GM23338 (cell line): ENCODE measurements around the gene NUDT9. TPM values are rescaled to one million over a fixed set of nuclear protein-coding genes. Genes with fewer than 3 reads are reported as not detected.

Experiments used
- ATAC-seq: fragments of 200-7000 bp; cut with Tn5 transposase; 3 replicates; pipeline ENCODE4 v1.9.1; 2020
- DNase-seq: peaks from one replicate; pipeline ENCODE4 v3.0.0-alpha.2; 2015; ENCODE audit warnings: low spot score
- H2AFZ ChIP-seq: fragments of 200-600 bp; sonication (generic); 2 replicates; pipeline ENCODE4 v1.8.0; 2016; ENCODE audit warnings: antibody characterized with exemption, mild to moderate bottlenecking, moderate library complexity
- H3F3A ChIP-seq: fragments of 200-600 bp; sonication (generic); replicated peaks from 2 replicates; pipeline ENCODE4 v1.8.0; 2017; ENCODE audit warnings: antibody characterized with exemption, mixed run types, low read depth
- H3K27ac ChIP-seq: fragments of 200-600 bp; sonication (generic); 2 replicates; pipeline ENCODE4 v1.6.1; 2016; ENCODE audit warnings: low read depth
- H3K27me3 ChIP-seq: fragments of 200-600 bp; sonication (generic); 2 replicates; pipeline ENCODE4 v1.8.0; 2016; ENCODE audit warnings: mild to moderate bottlenecking, mixed run types, moderate library complexity; ENCODE audit not compliant: insufficient read depth
- H3K36me3 ChIP-seq: fragments of 200-600 bp; sonication (generic); 2 replicates; pipeline ENCODE4 v1.8.0; 2016; ENCODE audit warnings: mild to moderate bottlenecking; ENCODE audit not compliant: insufficient read depth
- H3K4me1 ChIP-seq: fragments of 200-600 bp; sonication (generic); 2 replicates; pipeline ENCODE4 v1.8.0; 2016; ENCODE audit warnings: mild to moderate bottlenecking, moderate library complexity; ENCODE audit not compliant: insufficient read depth
- H3K4me2 ChIP-seq: fragments of 200-600 bp; sonication (generic); 2 replicates; pipeline ENCODE4 v1.7.1; 2017; ENCODE audit warnings: mixed run types
- H3K4me3 ChIP-seq: fragments of 200-600 bp; sonication (generic); 2 replicates; pipeline ENCODE4 v1.6.1; 2016; ENCODE audit warnings: mixed run types
- H3K79me2 ChIP-seq: fragments of 200-600 bp; sonication (generic); replicated peaks from 2 replicates; pipeline ENCODE4 v1.8.0; 2017; ENCODE audit warnings: mild to moderate bottlenecking; ENCODE audit not compliant: insufficient read depth
- H3K9me2 ChIP-seq: fragments of 200-600 bp; sonication (generic); 2 replicates; pipeline ENCODE4 v1.8.0; 2017; ENCODE audit not compliant: insufficient read depth
- H4K20me1 ChIP-seq: fragments of 200-600 bp; sonication (generic); replicated peaks from 2 replicates; pipeline ENCODE4 v1.8.0; 2017; ENCODE audit warnings: mild to moderate bottlenecking; ENCODE audit not compliant: insufficient read depth
- H3K27ac Mint-ChIP-seq: 2 replicates; pipeline ENCODE4 v1.8.0; 2020; ENCODE audit warnings: inconsistent platforms, mild to moderate bottlenecking, moderate library complexity, mixed read lengths
- H3K27me3 Mint-ChIP-seq: 3 replicates; pipeline ENCODE4 v1.8.0; 2022; ENCODE audit warnings: low read depth, mild to moderate bottlenecking, moderate library complexity, mixed read lengths, inconsistent platforms; ENCODE audit not compliant: insufficient read depth, poor library complexity
- H3K36me3 Mint-ChIP-seq: 3 replicates; pipeline ENCODE4 v1.8.0; 2021; ENCODE audit warnings: low read depth, mild to moderate bottlenecking, inconsistent platforms, moderate library complexity, mixed read lengths
- H3K4me1 Mint-ChIP-seq: 3 replicates; pipeline ENCODE4 v1.8.0; 2020; ENCODE audit warnings: mild to moderate bottlenecking, inconsistent platforms, mixed read lengths
- H3K4me3 Mint-ChIP-seq: 3 replicates; pipeline ENCODE4 v1.8.0; 2021; ENCODE audit warnings: moderate library complexity, mild to moderate bottlenecking, inconsistent platforms, mixed read lengths
- H3K9me3 Mint-ChIP-seq: 3 replicates; pipeline ENCODE4 v1.8.0; 2020; ENCODE audit warnings: moderate library complexity, mild to moderate bottlenecking, inconsistent platforms, mixed read lengths
- CREB1 ChIP-seq: fragments of 250-450 bp; sonication (Bioruptor Pico); IDR thresholded peaks from 2 replicates; pipeline ENCODE4 v1.5.0; 2020; ENCODE audit warnings: low read depth, mild to moderate bottlenecking, moderate library complexity
- ETS1 ChIP-seq: IDR thresholded peaks from 2 replicates; pipeline ENCODE4 v1.6.1; 2016; ENCODE audit warnings: antibody characterized with exemption
- EZH2 ChIP-seq: fragments of 200-600 bp; sonication (generic); IDR thresholded peaks from one replicate; pipeline ENCODE4 v1.8.0; 2017; ENCODE audit warnings: antibody characterized with exemption, mild to moderate bottlenecking, low read depth; ENCODE audit not compliant: unreplicated experiment
- EZH2phosphoT487 ChIP-seq: fragments of 200-600 bp; sonication (generic); IDR thresholded peaks from one replicate; pipeline ENCODE4 v1.8.1; 2018; ENCODE audit warnings: antibody characterized with exemption; ENCODE audit not compliant: unreplicated experiment
- JUNB ChIP-seq: IDR thresholded peaks from one replicate; pipeline ENCODE4 v1.6.1; 2016; ENCODE audit warnings: antibody characterized with exemption; ENCODE audit not compliant: unreplicated experiment
- NANOG ChIP-seq: IDR thresholded peaks from 2 replicates; pipeline ENCODE4 v1.6.1; 2016; ENCODE audit warnings: antibody characterized with exemption, borderline replicate concordance
- POLR2AphosphoS5 ChIP-seq: IDR thresholded peaks from 2 replicates; pipeline ENCODE4 v1.6.1; 2016; ENCODE audit warnings: antibody characterized with exemption, low read depth
- STAT1 ChIP-seq: IDR thresholded peaks from one replicate; pipeline ENCODE4 v1.6.1; 2016; ENCODE audit warnings: antibody characterized with exemption; ENCODE audit not compliant: unreplicated experiment
- ZNF114 ChIP-seq: fragments of 250-450 bp; sonication (Bioruptor Pico); IDR thresholded peaks from 2 replicates; pipeline ENCODE4 v1.5.0; 2020; ENCODE audit warnings: mild to moderate bottlenecking, moderate library complexity
- ZNF331 ChIP-seq: fragments of 250-450 bp; sonication (Bioruptor Pico); IDR thresholded peaks from 2 replicates; pipeline ENCODE4 v1.5.0; 2020; ENCODE audit warnings: low read depth, mild to moderate bottlenecking, moderate library complexity
- ZNF462 ChIP-seq: fragments of 250-450 bp; sonication (Bioruptor Pico); IDR thresholded peaks from 2 replicates; pipeline ENCODE4 v1.5.0; 2020; ENCODE audit warnings: mild to moderate bottlenecking, moderate library complexity
- polyA plus RNA-seq: library from polyadenylated mRNA; unstranded; fragments of >200 nt; fragmentation: Nextera tagmentation; extraction: Ambion mirVana; gene quantifications from 2 replicates; pipeline ENCODE4 v1.2.1, GENCODE V29; 2016
- total RNA-seq: library from RNA; depleted of rRNA; stranded (reverse); fragments of >200 nt; shearing (Covaris generic); gene quantifications from 2 replicates; pipeline ENCODE4 v1.2.3, GENCODE V29; 2014

Gene NUDT9
- total and polyA plus RNA-seq, 2 experiments from 2014 or later = 22.9 to 43.4 TPM

GRCh38 chr4:87428979-87429378 lies 6.6 kb downstream of the NUDT9 start:
- H3K79me2 ChIP-seq = peaks cover 99% of the 10 kb centered on the region
- no peaks in the 10 kb centered on the region for H3K36me3 ChIP-seq
- DNase-seq = no peak
- H3K27ac ChIP-seq = no peak overlapping the region
- no peaks in the 10 kb centered on the region for H3K9me2 ChIP-seq
- H3K27ac Mint-ChIP-seq = no peak overlapping the region
- no peaks in the 10 kb centered on the region for H3K27me3 Mint-ChIP-seq
- no peak overlapping the region for H3K4me3 ChIP-seq
- H3F3A ChIP-seq = no peaks in the 10 kb centered on the region
- ATAC-seq = no peak
- H4K20me1 ChIP-seq = peaks cover 7% of the 10 kb centered on the region
- H3K4me1 Mint-ChIP-seq = peaks cover 24% of the 10 kb centered on the region; the same call in 2 of the 3 replicates
- TF ChIP-seq ETS1 (no peak), ZNF462 (CRISPR knock-in tag) (no peak), EZH2 (no peak), EZH2phosphoT487 (no peak), ZNF331 (CRISPR knock-in tag) (no peak), ZNF114 (CRISPR knock-in tag) (no peak), NANOG (no peak), STAT1 (no peak), POLR2AphosphoS5 (no peak), CREB1 (no peak), JUNB (no peak)
- H3K27me3 ChIP-seq = no peaks in the 10 kb centered on the region
- H2AFZ ChIP-seq = no peak overlapping the region
- H3K4me3 Mint-ChIP-seq = no peak overlapping the region
- H3K4me2 ChIP-seq = no peak overlapping the region
- H3K9me3 Mint-ChIP-seq = no peaks in the 10 kb centered on the region
- H3K4me1 ChIP-seq = peaks cover 7% of the 10 kb centered on the region
- no peaks in the 10 kb centered on the region for H3K36me3 Mint-ChIP-seq
